HG03039 (cell line): ENCODE results near the gene FOXD2.

Experiments
- ATAC-seq: cut with Tn5 transposase; IDR thresholded peaks from one replicate; pipeline ENCODE4 v1.9.1; 2021; ENCODE audit warnings: mild to moderate bottlenecking, moderate library complexity; ENCODE audit not compliant: unreplicated experiment

Gene FOXD2

DNA sequence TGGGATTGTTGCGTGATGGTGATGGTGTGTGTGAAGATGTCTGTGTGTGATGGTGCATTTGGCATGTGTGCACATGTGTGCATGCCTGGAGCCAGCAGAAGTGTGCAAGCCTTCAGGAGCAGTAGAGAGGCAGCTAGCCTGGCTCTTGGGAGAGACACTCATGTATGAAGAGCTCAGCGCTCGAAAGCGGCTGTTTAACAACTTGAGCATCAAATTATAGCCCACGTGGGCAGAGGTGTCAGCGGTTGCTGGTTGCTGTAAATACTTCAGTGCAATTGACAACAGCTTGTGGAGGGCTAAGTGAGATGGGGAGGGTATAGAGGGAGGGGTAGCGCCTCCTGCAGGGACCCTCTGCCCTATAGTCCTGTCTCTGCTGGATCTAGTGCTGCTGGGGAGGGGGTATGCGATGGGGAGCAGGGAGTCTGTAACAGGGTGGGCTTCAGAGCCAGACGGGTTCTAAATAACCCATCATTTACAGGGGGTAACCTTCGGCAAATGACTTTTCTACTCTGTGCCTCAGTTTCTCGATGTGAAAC is 21.5 kb downstream of the FOXD2 start:
- ATAC-seq, result no peak

GRCh38 chr1:47460040-47460439 is 22.2 kb downstream of the FOXD2 start:
- no peak for ATAC-seq

GRCh38 chr1:47460456-47460855 is 22.6 kb downstream of the FOXD2 start:
- ATAC-seq, result no peak

DNA sequence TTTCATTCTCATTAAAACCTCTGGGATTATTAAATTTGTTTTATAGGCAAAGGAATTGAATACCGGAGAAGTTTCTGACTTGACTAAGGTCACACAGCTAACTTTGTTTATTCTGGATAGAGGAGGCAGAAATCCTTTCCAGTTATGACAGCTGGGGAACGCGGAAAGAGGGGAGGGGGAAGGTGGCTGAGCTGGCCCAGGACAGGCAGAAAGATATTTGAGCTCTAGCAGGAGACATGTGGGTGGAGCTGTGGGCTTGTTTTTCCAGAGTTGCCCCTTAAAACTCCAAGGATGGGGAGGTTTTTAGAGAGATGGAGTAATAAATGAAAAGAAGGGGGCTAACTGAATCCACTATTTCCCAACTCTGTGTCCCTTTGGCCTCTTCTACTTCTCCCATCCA is 27.8 kb downstream of the FOXD2 start:
- ATAC-seq, result no peak

DNA sequence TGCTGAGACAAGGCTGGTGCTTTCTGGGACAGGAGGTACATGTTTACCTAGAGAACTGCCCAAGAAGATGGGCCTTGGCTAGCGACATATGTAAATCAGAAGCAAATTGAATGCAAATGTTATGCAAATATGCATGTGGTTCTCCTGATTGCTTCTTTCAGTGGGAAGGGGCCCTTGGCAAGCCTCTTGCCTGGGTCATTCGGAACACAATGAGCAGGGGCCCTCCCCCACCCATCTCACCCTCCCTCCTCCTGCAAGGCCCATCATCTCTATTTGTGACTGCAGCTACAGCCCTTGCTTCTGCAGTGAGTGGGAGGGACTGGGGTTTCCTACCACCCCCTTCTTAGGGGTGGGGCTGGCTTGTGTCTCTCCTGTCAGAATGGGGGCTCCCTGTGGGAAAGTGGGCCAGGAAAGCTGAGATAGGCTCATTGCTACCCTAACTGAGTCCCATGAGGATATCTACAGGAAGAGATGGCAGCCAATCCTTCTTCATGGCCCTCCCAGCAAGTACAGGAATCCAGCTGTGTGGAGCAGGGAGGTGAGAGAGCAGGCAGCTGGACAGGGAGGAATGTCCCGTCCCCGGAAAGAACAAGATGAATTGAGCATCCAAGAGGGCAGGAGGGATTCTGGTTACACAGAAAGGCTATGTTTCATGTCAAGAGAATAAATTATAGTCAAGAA is 31.0 kb downstream of the FOXD2 start:
- no peak for ATAC-seq

DNA sequence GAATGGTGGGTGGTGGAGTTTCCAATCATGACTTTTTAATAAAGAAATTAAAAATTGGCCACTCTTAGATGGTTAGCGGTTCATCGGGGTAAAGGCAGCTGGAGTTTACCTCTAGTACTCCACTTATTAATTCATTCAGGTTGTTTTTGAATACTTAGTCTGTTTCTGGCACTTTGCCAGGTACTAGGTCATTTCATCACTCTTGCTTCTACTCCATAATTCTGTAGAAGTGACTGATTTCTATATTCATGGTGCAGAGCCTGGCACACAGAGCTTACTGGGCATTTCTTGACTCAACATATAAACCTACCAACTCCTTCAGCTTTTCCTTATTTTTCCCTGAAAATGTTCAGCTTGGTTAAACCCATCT is 31.5 kb downstream of the FOXD2 start:
- ATAC-seq, result no peak

DNA sequence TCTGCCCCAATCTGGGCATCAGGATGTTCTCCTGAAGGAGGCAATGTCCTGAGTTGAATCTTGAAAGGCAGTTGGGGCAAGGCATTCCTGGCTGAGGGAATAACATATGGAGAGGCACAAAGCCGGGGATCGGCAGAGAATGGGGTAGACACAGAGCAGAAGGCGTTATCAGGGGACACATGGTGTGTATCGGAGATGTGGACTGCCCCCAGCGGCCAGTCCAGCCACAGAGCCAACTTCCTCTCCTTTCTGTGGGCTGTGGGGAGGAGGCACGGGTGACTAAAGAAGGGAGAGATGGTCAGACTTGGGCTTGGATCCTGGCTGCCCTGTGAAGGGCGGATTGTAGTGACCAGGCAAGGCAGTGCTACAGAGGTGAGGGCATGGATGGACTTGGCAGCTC is 32.1 kb downstream of the FOXD2 start:
- ATAC-seq, result no peak

GRCh38 chr1:47471163-47471562 is 33.3 kb downstream of the FOXD2 start:
- no peak for ATAC-seq

DNA sequence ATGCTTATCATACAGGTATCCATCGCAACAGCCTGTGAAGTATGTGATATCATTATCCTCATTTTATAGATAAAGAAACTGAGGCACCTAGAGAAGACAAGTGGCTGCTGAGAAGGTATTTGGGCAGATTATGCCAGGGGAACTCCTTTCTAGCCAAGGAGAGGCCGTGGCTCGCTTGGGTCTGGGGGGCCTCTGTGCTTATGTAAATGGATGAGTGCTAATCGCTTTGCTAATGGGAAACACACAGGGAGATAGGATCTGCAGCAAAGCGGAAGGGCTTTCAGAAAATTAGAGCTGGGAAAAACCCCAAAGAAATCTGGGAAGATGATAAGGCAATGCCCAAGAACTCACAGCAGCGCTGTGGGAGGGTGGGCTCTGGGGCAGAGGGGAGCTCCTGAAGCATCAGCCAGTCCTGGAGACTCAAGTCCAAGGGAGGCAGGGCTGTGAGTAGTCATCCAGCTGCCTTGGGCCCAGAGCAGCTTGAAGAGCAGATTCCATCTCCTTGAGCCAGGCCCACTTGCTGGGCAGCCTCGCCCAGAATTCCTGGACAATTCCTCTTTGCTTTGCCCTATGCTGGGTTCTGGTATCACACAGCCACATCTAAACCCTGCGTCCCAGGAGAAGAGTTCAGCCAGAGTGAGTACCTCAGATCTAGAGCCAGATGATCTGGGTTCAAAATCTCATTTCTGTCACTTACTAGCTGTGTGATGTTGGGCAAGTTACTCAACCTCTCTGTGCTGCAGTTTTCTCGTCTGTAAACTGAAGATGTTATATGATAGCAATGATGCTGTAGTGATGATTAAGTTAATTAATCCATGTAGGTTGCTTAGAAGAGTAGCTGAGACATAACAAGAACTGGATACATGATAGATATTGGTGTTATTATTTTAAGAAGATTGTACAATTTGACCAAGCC is 36.7 kb downstream of the FOXD2 start:
- no peak for ATAC-seq

GRCh38 chr1:47477595-47478080 is 39.8 kb downstream of the FOXD2 start:
- no peak for ATAC-seq

GRCh38 chr1:47478090-47478489 is 40.2 kb downstream of the FOXD2 start:
- ATAC-seq, result no peak

- ATAC-seq, result no peak
Measured at GRCh38 chr1:47479664-47480063, 41.8 kb downstream of the FOXD2 start.

GRCh38 chr1:47481936-47482335 is 44.1 kb downstream of the FOXD2 start:
- no peak for ATAC-seq

DNA sequence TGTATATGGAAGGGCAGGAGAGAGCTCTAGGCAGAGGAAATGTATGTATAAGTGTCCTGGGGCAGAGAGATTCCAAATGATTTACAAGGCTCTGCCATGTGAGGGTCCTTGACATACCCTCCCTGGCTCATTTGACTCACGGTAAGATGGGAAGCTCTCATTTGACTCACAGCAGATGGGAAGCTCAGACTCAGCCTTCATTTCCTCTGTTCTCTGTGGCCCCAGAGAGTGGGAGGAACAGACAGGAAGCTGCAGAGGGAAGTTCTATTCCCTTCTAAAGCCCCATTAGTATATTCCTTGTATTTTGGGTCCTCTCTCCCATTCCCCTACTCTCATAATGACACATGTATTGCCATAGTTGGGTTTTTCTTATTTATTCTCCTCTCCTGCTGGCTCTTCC is 44.9 kb downstream of the FOXD2 start:
- ATAC-seq, result no peak

GRCh38 chr1:47483651-47484050 is 45.8 kb downstream of the FOXD2 start:
- no peak for ATAC-seq

- no peak for ATAC-seq
Measured at GRCh38 chr1:47485817-47486216, 48.0 kb downstream of the FOXD2 start.

DNA sequence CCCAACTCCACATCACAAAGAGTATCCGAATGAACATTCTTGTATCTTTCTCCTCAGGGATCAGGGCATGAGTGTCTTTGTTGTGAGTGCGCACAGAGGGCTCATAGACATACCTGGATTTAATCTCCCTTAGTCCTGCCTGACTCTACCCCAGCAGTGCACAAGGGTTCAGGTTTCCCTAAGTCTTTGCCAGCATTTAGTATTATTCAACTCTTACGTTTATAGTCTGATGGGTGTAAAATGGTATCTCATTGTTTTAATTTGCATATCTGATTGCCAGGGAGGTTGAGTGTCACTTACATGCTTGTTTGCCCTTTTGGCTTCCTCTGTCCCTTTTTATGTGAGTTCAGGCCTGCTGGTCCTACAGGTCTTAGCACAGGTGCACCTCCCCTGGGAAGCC is 49.5 kb downstream of the FOXD2 start:
- ATAC-seq, result no peak

DNA sequence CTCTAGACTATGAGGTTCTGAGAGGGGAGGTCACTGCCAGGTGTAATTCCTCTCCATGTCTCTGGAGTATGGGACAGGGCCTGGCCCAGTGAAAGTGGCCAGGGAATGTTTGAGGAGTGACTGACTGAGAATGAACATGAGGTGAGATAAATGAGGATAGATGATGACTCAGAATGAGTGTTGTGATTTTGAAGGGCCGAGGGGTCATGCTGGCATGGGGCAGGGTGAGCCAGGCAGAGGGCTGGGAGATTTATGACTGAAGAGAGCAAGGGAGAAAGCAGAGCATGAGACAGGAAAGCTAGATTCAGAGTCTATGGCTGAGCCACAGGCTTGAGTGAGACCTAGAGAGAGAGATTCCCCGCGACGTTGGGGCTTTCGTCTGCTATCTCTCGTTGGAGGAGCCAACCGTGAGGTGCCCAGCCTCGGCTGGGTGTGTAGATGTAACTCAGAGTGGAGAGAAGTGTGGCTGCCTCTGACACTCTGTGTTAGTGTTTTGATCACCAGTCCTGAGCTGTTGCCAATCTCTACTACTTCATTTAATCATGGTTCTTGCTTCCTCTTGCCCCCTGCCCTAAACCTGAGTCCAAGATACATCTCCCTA is 50.1 kb downstream of the FOXD2 start:
- no peak for ATAC-seq
